ENCODE results near the gene GNA12. TPM values are rescaled to one million over a fixed set of nuclear protein-coding genes. Genes with fewer than 3 reads are reported as not detected.
A peak's percentile ranks its signal among the peaks of the same experiment; 100 is the strongest.

Gene GNA12
- total RNA-seq, 1 experiment from 2014 or later, result 35.5 TPM

GRCh38 chr7:2812114-2812487 is 32.0 kb downstream of the GNA12 start:
- ChIA-PET CTCF (no interaction called here), POLR2A (ENCODE audit: low non-redundant PET) (no interaction called here)
- Histone ChIP-seq H3K9me3 (ENCODE audit: low read depth, low read length, poor library complexity, severe bottlenecking) (no peaks in the 10 kb centered on the region), H3K36me3 (ENCODE audit: insufficient read depth, low read length, poor library complexity, severe bottlenecking) (no peaks in the 10 kb centered on the region), H3K27me3 (replicated peaks; ENCODE audit: insufficient read depth, low read depth, low read length, poor library complexity) (no peaks in the 10 kb centered on the region), H3K4me3 (ENCODE audit: low read depth, low read length, poor library complexity, severe bottlenecking) (no peak overlapping the region), H3K27ac (ENCODE audit: low read depth, low read length, poor library complexity, severe bottlenecking) (no peak overlapping the region), H3K4me1 (ENCODE audit: insufficient read depth, low read length, poor library complexity, severe bottlenecking) (peaks cover 7% of the 10 kb centered on the region)
- TF ChIP-seq CTCF (conservative IDR thresholded peaks at IDR 0.05; ENCODE audit: low read depth, low read length) (no peak), EZH2 (IDR thresholded peaks at IDR 0.05; ENCODE audit: borderline replicate concordance, low read depth, low read length, poor library complexity, severe bottlenecking) (no peak)
- no peak for DNase-seq (ENCODE audit: low spot score)
- no TSS peak for BruUV-seq (replicated peaks)
- intact Hi-C loops (cut with micrococcal nuclease; ENCODE audit: unreplicated experiment), result no loop called here

GRCh38 chr7:2811476-2812113 is 32.5 kb downstream of the GNA12 start:
- BruUV-seq (replicated peaks), result no TSS peak
- Histone ChIP-seq H3K4me1 (ENCODE audit: insufficient read depth, low read length, poor library complexity, severe bottlenecking) (peaks cover 10% of the 10 kb centered on the region), H3K27ac (ENCODE audit: low read depth, low read length, poor library complexity, severe bottlenecking) (peak overlapping the region; percentile 12), H3K36me3 (ENCODE audit: insufficient read depth, low read length, poor library complexity, severe bottlenecking) (no peaks in the 10 kb centered on the region), H3K9me3 (ENCODE audit: low read depth, low read length, poor library complexity, severe bottlenecking) (no peaks in the 10 kb centered on the region), H3K27me3 (replicated peaks; ENCODE audit: insufficient read depth, low read depth, low read length, poor library complexity) (no peaks in the 10 kb centered on the region), H3K4me3 (ENCODE audit: low read depth, low read length, poor library complexity, severe bottlenecking) (no peak overlapping the region)
- ChIA-PET POLR2A (ENCODE audit: low non-redundant PET) (no interaction called here), CTCF (no interaction called here)
- DNase-seq (ENCODE audit: low spot score), result no peak
- intact Hi-C loops (cut with micrococcal nuclease; ENCODE audit: unreplicated experiment), result no loop called here
- TF ChIP-seq CTCF (conservative IDR thresholded peaks at IDR 0.05; ENCODE audit: low read depth, low read length) (no peak), EZH2 (IDR thresholded peaks at IDR 0.05; ENCODE audit: borderline replicate concordance, low read depth, low read length, poor library complexity, severe bottlenecking) (no peak)

GRCh38 chr7:2810682-2811415 is 33.3 kb downstream of the GNA12 start:
- Histone ChIP-seq H3K4me3 (ENCODE audit: low read depth, low read length, poor library complexity, severe bottlenecking) (no peak overlapping the region), H3K4me1 (ENCODE audit: insufficient read depth, low read length, poor library complexity, severe bottlenecking) (peaks cover 10% of the 10 kb centered on the region), H3K27me3 (replicated peaks; ENCODE audit: insufficient read depth, low read depth, low read length, poor library complexity) (no peaks in the 10 kb centered on the region), H3K27ac (ENCODE audit: low read depth, low read length, poor library complexity, severe bottlenecking) (peak overlapping the region; percentile 12), H3K9me3 (ENCODE audit: low read depth, low read length, poor library complexity, severe bottlenecking) (no peaks in the 10 kb centered on the region), H3K36me3 (ENCODE audit: insufficient read depth, low read length, poor library complexity, severe bottlenecking) (no peaks in the 10 kb centered on the region)
- DNase-seq (ENCODE audit: low spot score), result no peak
- ChIA-PET POLR2A (ENCODE audit: low non-redundant PET) (no interaction called here), CTCF (no interaction called here)
- intact Hi-C loops (cut with micrococcal nuclease; ENCODE audit: unreplicated experiment), result no loop called here
- TF ChIP-seq CTCF (conservative IDR thresholded peaks at IDR 0.05; ENCODE audit: low read depth, low read length) (no peak), EZH2 (IDR thresholded peaks at IDR 0.05; ENCODE audit: borderline replicate concordance, low read depth, low read length, poor library complexity, severe bottlenecking) (no peak)
- BruUV-seq (replicated peaks), result no TSS peak

All from A673 (cell line).